SH-SY5Y (cell line): ENCODE results near the gene FLYWCH1.

ENCODE experiments used
- GATA2 ChIP-seq: IDR thresholded peaks from 2 replicates; pipeline ENCODE4 v1.6.1; 2011; ENCODE audit warnings: mild to moderate bottlenecking, low read depth, low read length
- GATA3 ChIP-seq: IDR thresholded peaks from 2 replicates; pipeline ENCODE4 v1.6.1; 2011; ENCODE audit warnings: low read depth, mild to moderate bottlenecking, low read length, moderate library complexity

GRCh38 chr16:2955779-2956578, 44.2 kb downstream of the FLYWCH1 start:
- TF ChIP-seq GATA3 (no peak), GATA2 (no peak)
